IPS-NIHi11 (cell line): ENCODE results near the gene URAD.
"Not testable (repeated sequence)": the region's sequence is repeated elsewhere in the genome, so short reads cannot be mapped to it uniquely, and the experiment has no call there.

Experiments
- DNase-seq: peaks from one replicate; pipeline ENCODE4 v3.0.0; 2012; ENCODE audit warnings: mixed read lengths, low spot score

Gene URAD

GRCh38 chr13:27988520-27988919 is at the start of gene URAD:
Gene URAD (minus strand): TSS chr13:27988693. CDS start chr13:27988637, 56 bp downstream.
- DNase-seq, result no peak

GRCh38 chr13:28037399-28037798 is 48.9 kb upstream of the URAD start:
- DNase-seq, result no peak

- no peak for DNase-seq
Observed at GRCh38 chr13:28035146-28035782, 46.8 kb upstream of the URAD start.

GRCh38 chr13:28033894-28034655 is 45.6 kb upstream of the URAD start:
- DNase-seq, result no peak

GRCh38 chr13:28032438-28032837 is 43.9 kb upstream of the URAD start:
- not testable (repeated sequence) for DNase-seq

- no peak for DNase-seq
Observed at GRCh38 chr13:28031896-28032288, 43.4 kb upstream of the URAD start.

- no peak for DNase-seq
Observed at GRCh38 chr13:28031220-28031895, 42.9 kb upstream of the URAD start.

GRCh38 chr13:28027607-28028364 is 39.3 kb upstream of the URAD start:
- no peak for DNase-seq

- no peak for DNase-seq
Observed at GRCh38 chr13:28027071-28027470, 38.6 kb upstream of the URAD start.

- no peak for DNase-seq
Observed at GRCh38 chr13:28026508-28026907, 38.0 kb upstream of the URAD start.

- DNase-seq, result peak; percentile 31
Observed at GRCh38 chr13:28022848-28023518, 34.5 kb upstream of the URAD start.

- no peak for DNase-seq
Observed at GRCh38 chr13:28014301-28014700, 25.8 kb upstream of the URAD start.

- no peak for DNase-seq
Observed at GRCh38 chr13:28013482-28013881, 25.0 kb upstream of the URAD start.

GRCh38 chr13:28012896-28013295 is 24.4 kb upstream of the URAD start:
- no peak for DNase-seq

GRCh38 chr13:28012383-28012782 is 23.9 kb upstream of the URAD start:
- no peak for DNase-seq

GRCh38 chr13:28010046-28010445 is 21.6 kb upstream of the URAD start:
- DNase-seq, result no peak

- DNase-seq, result not testable (repeated sequence)
Observed at GRCh38 chr13:28005016-28005415, 16.5 kb upstream of the URAD start.

- no peak for DNase-seq
Observed at GRCh38 chr13:28002886-28003698, 14.6 kb upstream of the URAD start.

- no peak for DNase-seq
Observed at GRCh38 chr13:28001837-28002473, 13.5 kb upstream of the URAD start.

GRCh38 chr13:28001049-28001448 is 12.6 kb upstream of the URAD start:
- no peak for DNase-seq
